HS-5 (cell line): ENCODE data around the gene ARX.

Source experiments
- DNase-seq: peaks from one replicate; pipeline ENCODE4 v3.0.0-alpha.2; 2012; ENCODE audit warnings: low read depth

Gene ARX

DNA sequence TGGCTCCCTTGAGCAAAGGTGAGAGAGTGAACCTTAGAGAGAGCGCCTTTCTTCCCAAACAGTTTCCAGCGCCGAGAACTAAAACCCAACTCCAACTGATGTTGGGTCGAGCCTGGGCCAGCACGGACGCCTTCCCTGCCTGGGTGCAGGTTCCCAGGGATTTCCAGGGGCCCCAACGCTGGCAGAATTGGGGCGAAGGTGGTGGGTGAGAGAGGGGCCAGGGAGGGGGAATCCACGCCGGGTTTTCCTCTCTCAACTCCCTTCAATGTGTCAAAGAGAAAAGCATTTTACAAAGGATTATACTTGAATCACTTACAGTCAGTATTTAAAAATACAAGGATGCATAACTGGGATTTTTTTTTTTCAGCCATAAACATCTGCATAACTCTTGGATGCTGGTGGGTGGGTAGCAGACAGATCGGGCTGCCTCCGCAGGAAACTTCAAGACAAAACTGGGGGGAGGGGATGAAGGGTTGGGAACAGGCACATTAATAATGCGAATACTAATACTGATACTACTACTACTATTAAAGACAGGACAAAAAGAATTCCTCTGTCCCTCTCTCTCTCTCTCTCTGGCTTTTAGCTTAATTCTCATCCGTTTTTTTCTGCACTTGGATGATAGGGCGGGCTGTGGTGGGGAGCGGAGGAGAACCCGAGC is 1.3 kb upstream of the ARX start:
- DNase-seq = no peak

DNA sequence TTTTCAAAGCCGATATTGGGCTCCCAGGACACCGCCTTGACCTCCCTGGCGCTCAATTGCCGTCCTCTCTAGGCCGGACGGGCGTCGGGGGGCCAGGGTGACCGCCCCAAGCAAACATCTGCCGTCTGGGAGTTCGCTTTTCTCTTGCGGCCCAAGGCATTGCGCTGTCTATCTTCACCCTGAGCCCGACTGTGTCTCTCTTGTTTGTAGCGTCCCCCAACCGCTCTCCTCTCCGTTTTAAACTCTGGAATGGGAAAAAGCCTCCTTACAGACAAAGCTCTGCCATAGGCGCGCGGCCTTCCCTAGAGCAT is 551 bp upstream of the ARX start:
- DNase-seq = no peak

DNA sequence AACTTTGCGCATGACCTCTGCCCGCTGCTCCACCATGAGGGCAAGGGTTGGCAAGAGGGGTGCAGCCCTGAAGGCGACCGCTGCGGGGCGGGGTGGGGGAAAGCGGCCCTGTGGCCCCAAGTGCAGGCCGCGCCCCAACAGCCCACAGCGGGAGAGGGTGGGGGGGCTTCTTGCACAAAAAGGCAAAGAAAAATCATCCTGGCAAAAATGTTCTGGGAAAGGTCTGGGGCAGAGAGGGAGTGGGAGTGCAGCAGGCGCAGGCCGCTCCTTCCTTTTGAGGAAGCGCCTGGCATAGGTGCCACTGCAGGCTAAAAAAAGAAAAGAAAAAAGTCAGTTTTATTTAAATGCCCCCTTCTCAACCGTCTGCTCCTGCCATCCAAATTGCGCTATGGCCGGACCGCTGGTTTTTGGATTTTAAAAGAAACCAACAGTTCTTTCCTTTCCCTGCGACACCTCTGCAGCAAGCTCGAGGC is 1.4 kb downstream of the ARX start:
- no peak for DNase-seq

GRCh38 chrX:25013632-25014365 is 2.0 kb downstream of the ARX start:
- no peak for DNase-seq

DNA sequence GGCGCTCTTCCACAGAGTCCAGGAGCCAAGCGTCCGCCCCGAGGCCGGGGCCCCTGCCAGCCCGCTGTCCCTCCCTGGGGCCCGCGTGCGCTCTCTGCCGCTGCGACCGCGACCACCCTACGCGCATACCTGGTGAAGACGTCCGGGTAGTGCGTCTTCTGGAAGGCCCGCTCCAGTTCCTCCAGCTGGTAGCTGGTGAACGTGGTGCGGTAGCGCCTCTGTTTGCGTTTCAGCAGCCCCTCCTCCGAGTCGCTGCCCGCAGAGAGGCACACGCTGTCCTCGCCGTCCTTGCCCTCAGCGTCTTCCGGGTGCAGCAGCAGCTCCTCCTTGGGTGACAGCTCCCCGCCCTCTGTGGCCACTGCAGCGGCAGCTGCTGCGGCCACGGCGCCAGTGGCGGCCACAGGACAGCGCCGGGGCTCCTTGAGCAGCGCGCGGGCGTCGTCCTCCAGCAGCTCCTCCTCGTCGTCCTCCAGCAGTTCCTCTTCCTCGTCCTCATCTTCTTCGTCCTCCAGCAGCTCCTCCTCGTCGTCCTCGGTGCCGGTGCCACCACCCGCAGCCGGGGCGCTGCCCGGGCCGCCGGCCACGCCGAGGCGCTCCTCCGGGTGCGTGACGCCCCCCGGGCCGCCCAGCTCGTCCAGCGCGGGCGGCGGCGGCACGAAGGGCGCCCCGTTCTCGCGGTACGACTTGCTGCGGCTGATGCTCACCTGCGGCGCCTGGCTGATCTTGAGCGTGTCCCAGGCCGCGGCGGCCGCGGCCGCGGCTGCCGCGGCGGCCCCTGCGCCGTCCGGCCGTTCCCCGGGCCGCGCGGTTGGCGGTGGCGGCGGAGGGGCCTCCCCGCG is 2.8 kb downstream of the ARX start:
- no peak for DNase-seq

DNA sequence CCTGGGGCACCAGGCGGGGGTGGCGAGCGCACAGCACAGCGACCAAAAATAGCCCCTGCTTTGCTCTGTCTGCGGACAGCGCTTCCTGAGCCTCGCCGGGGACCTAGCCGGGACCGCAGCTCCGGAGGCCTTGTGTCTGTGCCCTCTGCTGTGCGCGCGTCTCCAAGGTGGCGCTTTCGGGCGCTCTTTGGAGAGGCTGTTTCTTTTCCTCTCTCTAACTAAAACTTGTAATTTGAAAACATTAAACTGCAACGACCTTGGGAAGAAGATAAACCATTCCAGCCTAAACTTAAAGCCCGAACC is 3.4 kb downstream of the ARX start:
- DNase-seq = no peak

DNA sequence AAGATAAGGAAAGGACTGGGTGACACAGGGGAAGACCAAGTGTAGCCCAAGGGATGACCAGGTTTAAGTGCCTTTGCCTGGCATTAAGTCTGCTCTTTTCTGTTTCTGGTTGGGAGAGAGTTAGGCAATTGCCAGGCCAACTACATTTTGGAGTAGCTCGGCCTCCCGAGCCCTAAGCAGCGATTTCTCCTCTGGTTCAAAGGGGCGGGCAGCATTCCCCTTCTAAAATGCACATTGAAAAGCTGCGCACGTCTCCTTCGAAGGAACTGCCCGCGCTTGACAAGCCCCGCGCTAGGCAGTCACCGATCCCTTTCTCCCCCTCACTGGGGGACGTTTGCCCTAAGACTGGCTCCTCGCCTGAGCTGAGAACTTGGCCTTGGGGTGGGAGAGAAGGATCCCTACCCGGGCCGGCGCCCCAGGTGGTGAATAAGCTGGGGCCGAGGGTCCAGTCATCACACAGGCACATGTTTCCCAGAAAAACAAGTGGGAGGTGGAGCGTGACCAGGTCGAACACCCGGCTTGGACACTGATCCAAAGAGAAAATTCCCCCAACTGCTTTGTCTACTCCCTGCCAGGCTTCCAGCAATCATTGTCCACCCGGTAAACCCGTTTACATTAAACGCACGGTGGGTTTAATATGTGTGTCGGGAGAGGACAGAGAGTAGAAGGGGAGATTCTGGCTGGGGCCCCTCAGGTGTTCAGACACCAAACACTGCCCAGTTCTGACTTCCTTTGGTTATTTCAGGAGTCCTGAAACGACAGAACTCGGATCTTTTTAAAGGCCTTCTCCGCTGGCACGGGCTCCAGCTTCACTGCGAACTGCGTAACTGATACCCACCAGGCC is 4.0 kb downstream of the ARX start:
- no peak for DNase-seq

- DNase-seq = no peak
Observed at GRCh38 chrX:25010784-25011588, 4.8 kb downstream of the ARX start.

- no peak for DNase-seq
Observed at GRCh38 chrX:25009407-25009806, 6.4 kb downstream of the ARX start.

GRCh38 chrX:25007059-25008053 is 8.4 kb downstream of the ARX start:
- DNase-seq = no peak

DNA sequence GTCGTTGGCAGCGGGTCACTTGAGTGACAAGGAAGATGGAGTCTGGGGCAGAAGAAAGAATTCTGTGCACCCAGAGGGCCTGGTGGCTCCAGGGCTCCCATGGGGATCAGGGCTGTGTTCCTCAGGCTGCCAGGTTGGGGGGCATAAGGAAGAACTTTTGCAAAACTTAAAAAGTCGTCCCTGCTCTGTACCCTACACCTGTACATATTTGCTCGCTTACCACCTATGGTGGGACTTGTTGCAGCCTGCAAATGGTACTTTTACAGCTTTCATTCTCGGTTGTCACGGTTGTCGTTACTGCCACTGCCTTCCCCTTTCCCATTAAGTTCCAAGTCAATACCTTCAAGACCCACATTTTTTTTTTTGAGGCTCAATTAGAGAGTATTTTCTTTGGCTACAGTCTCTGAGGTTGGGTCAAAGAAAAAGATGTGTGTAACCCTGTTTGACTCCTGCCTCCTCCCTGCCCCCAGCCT is 9.1 kb downstream of the ARX start:
- no peak for DNase-seq

DNA sequence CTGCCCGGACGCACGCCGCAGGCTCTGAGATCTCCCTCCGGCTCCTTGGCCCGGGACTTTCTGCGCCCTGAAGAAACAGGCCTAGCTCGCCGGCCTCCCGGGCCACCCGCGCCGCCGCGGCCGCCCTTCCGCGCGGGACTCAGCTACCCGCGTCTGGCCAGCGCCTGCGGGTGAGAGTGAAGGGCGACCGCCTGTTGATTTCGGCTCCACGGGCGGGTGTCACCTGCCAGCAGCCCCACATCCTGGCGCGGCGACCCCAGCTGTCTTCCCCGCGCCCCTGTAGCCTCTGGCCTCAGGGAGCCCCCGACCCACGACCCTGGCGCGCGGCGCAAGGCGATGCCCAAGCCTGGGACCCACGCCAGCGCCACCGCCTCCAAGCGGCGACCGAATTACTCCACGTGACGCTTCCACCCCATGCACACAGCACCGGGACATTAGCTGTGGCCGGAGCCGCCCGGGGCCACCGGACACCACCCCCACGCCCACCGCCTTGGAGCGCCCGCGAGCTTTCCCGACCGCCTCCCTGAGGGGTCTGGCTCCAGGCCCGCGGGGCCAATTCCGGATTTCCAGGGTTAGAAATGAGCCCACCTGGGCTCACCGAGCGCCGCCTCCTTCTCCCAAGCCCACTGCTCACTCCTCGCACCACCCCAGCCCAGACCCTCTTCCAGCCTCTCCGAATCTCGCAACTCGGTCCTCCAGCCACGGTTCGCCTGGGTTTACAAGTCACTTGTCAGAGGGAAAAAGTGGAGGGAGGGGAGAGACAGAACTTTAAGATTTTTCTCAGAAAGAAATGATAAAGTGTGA is 10.2 kb downstream of the ARX start:
- DNase-seq = no peak

- DNase-seq = no peak
Observed at GRCh38 chrX:25005034-25005381, 10.8 kb downstream of the ARX start.

DNA sequence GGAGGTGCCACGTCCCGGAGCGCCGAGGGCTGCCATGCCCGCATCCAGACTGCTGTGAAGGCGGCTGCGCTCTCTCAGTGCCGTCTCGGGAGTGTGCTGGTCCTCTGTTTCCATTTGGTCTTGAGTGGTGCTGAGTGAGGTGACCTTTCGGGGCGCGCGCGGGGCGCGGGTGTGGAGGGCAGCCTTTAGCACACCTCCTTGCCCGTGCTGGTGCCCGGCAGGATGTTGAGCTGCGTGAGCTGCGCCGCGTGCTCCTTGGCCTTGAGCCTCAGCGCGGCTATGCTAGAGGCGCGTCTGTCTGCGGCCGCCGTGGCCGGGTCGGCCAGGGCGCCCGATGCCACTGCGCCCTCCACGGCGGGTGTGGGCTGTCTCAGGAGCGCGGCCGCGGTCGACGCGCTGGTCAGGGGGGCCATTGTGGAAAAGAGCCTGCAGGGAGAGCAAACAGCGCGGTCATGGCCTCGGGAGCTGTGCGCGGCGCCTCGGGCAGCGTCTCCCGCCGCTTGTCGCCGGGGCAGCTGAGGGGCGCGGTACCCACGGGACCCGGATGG is 11.2 kb downstream of the ARX start:
- DNase-seq = no peak

DNA sequence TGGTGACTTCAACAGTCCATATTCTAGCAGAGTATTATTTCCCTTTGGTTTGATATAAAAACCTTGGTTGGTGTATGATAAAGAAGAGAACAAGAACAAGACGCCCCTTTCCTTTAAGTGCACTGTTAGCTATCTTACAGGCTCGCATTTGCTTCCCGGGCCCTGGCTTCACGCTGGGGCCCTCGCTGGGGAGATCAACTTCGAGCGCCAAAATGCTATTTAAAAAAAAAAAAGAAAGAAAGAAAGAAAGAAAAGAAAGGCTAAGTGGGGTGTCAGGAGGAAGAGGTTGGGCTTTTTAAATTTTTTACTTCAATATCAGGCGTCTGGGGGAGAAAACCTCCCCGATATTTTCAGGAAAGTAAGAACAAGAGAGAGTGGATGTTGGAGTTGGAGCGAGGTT is 11.7 kb downstream of the ARX start:
- DNase-seq = no peak

GRCh38 chrX:25003066-25003849 is 12.5 kb downstream of the ARX start:
- no peak for DNase-seq

DNA sequence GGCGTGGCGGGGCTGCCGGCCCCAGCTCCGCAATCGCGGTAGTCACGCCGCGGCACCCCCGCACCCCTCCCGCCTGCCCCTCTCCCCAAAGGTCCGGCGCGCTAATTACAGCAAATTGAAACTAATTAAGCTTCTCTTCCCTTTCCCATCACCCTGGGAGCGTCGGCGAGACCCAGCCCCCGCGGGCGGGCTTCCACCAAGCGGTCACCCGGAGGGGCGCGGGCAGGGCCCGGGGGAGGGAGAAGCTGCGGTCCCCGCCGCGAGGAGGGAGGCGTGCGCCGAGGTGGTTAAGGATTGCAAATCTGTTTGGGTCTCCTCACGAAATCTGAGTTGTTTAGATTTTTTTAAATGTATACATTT is 13.1 kb downstream of the ARX start:
- no peak for DNase-seq
